ENCODE measurements around the gene ARSH.
"Not testable (repeated sequence)": the region's sequence is repeated elsewhere in the genome, so short reads cannot be mapped to it uniquely, and the experiment has no call there.

Gene ARSH

GRCh38 chrX:3006495-3006894 lies at the start of gene ARSH:
TSS of gene ARSH (plus strand) at chrX:3006546. CDS start at chrX:3006613, 67 bp downstream.
- DNase-seq (ENCODE audit: low read depth): no peak

GRCh38 chrX:2958199-2958598 lies 48.1 kb upstream of the ARSH start:
- DNase-seq (ENCODE audit: low read depth): no peak

- no peak for DNase-seq (ENCODE audit: low read depth)
Observed at GRCh38 chrX:2960861-2961515, 45.4 kb upstream of the ARSH start.

DNA sequence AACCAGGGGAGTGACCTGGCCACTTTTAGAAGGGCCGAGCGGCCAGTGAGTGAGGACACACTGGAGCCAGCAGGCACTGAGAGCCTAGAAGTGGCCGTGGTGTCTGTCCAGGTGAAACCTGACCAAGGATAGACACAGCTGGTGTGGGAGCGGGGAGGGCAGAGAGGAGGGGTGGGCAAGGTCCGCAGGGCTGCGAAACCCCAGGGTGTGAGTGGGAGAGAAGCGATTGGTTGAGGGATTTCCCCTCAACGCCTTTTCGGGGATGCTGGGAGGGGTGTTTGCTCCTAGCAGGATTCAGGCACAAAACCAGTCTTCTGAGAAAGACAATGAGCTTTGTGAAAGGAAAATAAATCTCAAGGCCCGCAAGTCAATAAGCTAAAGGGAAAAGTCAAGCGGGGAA lies 44.0 kb upstream of the ARSH start:
- no peak for DNase-seq (ENCODE audit: low read depth)

DNA sequence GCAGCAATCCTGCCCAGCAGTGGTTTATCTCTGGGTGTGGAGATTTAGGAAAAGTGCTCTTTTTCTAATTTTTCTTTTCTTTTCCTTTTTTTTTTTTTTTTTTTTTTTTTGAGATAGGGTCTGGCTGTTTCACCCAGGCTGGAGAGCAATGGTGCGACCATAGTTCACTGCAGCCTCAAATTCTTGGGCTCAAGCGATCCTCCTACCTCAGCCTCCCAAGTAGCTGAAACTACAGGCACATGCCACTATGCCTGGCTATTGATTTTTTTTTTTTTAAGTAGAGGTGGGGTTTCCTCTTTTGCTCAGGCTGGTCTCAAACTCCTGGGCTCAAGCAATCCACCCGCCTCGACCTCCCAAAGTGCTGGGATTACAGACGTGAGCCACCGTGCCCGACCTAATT lies 42.9 kb upstream of the ARSH start:
- not testable (repeated sequence) for DNase-seq (ENCODE audit: low read depth)

GRCh38 chrX:2963992-2964794 lies 42.2 kb upstream of the ARSH start:
- not testable (repeated sequence) for DNase-seq (ENCODE audit: low read depth)

GRCh38 chrX:2965965-2966364 lies 40.4 kb upstream of the ARSH start:
- DNase-seq (ENCODE audit: low read depth): no peak

- DNase-seq (ENCODE audit: low read depth): no peak
Observed at GRCh38 chrX:2967012-2967411, 39.3 kb upstream of the ARSH start.

DNA sequence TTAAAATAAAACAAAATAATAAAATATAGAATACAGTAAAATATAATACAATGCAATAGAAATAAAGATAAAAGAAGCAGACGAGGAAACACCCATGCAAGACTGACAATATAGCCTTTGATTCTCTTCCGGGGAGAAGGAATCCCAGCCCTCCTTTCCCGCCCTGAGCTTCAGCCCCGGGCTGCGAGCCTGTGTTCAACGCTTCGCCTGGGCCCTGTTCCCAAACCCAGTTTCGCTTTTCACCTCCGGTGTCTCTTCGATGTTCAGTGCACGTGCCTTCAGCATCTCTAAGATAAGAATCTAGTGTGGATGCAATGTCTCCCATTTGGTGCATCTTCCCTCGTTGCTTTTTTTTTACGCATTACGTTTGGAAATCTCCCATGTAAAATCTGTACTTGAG lies 38.8 kb upstream of the ARSH start:
- DNase-seq (ENCODE audit: low read depth): no peak

DNA sequence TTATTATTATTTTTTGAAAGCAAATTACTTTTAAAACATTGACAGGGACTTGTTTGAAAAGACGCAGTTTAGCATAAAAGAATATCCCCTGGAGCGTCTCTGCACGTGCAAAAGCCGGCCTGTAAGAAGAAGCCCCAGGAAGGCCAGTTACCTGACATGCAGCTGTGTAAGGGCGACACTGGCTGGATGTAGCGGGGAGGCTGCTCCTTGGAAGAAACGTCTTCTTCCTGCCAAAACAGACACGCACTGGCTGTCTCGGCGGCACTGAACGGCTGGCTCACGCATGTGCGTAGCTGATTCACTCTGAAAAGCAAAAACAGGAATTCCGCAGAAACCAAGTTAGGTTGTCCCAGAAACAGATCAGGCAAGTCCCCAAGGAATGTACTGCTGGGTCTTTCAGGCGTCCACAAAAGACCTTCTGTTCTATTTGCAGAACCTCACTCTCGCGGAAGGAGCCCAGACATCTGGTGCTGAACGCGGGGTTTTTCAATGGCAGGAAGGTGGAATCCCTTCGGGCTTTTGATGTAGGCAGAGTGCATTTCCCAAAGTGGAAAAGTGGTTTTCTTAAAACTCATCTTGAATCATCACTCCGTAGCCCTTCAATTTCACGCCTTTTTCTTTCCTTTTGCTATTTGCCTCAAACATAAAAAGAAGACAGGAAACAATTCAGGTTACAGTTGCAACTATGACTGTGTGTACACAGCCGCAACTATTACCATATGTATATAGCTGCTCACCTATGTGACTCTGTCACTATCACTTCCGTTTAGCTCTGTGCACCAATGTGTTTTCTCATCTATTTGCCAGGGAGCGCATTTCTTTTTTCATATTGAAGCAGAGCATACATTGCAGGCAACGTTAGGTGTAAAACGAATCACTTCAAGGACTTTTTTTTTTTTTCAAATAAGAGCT lies 38.1 kb upstream of the ARSH start:
- peak; percentile 1 for DNase-seq (ENCODE audit: low read depth)

GRCh38 chrX:2969021-2969420 lies 37.3 kb upstream of the ARSH start:
- DNase-seq (ENCODE audit: low read depth): no peak

DNA sequence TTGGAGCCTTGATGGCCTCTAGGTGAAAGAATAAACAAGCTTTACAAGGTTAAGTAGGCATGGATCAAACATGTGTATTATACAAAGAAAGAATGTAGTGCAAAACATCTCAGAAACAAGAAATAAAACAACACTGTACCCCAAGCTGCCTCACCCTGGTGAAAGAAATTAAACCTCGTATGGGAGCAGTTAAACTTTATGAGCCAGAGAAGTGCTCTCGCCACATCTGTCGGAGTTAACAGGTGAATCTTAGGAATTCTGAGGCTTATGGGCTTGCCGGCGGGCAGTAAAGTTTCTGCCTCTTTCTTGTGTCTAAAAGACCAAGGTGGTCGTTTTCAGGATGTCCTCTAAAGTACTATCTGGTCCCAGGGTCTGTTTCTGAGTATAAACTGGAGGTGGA lies 34.0 kb upstream of the ARSH start:
- DNase-seq (ENCODE audit: low read depth): no peak

DNA sequence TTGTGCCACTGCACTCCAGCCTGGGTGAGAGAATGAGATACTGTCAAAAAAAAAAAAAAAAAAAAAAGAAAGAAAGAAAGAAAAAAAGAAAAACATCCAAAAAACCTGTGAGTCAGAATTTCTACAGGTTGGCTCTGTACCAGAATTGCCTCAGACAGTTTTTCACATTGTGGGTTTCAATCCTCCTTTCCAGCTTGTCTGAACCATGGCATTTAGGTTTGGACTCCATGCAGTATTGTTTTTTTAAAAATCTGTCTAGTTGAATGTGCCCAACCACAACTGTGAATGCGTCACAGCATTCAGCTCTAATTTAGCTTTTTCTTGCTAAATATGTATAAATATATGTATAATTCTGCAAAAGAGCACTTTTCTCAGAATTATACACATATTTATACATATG lies 31.4 kb upstream of the ARSH start:
- no peak for DNase-seq (ENCODE audit: low read depth)

GRCh38 chrX:2978639-2979038 lies 27.7 kb upstream of the ARSH start:
- DNase-seq (ENCODE audit: low read depth): not testable (repeated sequence)

GRCh38 chrX:2984342-2984741 lies 22.0 kb upstream of the ARSH start:
- DNase-seq (ENCODE audit: low read depth): no peak

GRCh38 chrX:2989565-2989964 lies 16.8 kb upstream of the ARSH start:
- no peak for DNase-seq (ENCODE audit: low read depth)

DNA sequence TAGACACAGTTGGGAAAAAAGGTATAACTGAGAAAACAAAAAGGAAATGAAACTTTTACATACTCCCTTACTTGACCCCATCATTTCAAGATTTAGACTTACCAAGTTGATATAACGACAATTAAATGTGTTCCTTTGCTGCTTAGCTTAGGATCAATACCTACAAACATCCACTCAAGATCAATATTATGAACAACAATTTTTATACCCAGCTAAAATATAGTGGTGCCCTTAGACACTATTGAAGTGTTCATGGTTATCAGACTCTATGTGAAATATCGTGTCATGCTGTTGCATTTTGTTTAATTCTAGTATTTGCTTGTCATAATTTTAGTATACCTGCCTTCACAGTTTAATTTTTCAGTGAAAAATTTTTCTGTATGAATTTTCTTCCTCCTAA lies 4.2 kb downstream of the ARSH start:
- DNase-seq (ENCODE audit: low read depth): no peak

GRCh38 chrX:3017492-3017891 lies 11.1 kb downstream of the ARSH start:
- DNase-seq (ENCODE audit: low read depth): no peak

- DNase-seq (ENCODE audit: low read depth): no peak
Observed at GRCh38 chrX:3024176-3024575, 17.8 kb downstream of the ARSH start.

DNA sequence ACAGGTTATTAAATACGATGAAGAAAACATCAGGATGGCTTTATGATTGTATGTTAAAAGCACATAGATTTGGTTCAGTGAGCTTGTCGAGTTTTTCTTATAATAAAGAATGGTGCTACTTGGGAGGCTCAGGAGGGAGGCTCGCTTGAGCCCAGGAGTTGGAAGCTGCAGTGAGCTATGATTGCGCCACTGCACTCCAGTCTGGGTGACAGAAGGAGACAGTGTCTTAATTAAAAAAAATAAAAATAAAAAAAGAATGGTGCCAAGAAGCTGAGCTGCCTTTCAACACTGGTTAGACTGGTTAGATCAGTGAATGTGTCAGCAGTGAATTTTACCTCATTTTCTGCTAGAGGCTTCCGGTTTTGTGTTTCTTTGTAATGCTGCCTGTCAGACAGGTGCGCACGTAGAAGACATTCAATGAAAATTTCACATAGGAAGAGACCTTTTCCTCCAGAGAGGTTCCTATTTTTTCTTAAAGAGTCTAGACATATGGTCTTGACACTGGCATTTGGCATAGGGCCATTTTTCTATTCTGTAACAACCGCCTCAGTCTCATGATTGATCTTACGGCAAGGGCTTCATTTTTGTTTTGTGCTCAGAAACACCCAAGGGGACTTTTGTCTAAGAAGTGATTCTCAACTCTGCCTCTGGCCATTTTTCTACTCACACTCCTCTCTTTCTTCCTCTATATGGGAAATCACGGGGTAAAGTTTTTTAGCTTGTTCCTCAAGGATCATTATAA lies 19.9 kb downstream of the ARSH start:
- no peak for DNase-seq (ENCODE audit: low read depth)

- DNase-seq (ENCODE audit: low read depth): no peak
Observed at GRCh38 chrX:3029129-3029528, 22.8 kb downstream of the ARSH start.

GRCh38 chrX:3037218-3037617 lies 30.9 kb downstream of the ARSH start:
- no peak for DNase-seq (ENCODE audit: low read depth)
